GM21515 (cell line): ENCODE data around the gene APLP1.
"Not testable (repeated sequence)": the region's sequence is repeated elsewhere in the genome, so short reads cannot be mapped to it uniquely, and the experiment has no call there.

Experiments used
- ATAC-seq: cut with Tn5 transposase; IDR thresholded peaks from one replicate; pipeline ENCODE4 v1.9.1; 2021; ENCODE audit not compliant: unreplicated experiment

APLP1 gene

DNA sequence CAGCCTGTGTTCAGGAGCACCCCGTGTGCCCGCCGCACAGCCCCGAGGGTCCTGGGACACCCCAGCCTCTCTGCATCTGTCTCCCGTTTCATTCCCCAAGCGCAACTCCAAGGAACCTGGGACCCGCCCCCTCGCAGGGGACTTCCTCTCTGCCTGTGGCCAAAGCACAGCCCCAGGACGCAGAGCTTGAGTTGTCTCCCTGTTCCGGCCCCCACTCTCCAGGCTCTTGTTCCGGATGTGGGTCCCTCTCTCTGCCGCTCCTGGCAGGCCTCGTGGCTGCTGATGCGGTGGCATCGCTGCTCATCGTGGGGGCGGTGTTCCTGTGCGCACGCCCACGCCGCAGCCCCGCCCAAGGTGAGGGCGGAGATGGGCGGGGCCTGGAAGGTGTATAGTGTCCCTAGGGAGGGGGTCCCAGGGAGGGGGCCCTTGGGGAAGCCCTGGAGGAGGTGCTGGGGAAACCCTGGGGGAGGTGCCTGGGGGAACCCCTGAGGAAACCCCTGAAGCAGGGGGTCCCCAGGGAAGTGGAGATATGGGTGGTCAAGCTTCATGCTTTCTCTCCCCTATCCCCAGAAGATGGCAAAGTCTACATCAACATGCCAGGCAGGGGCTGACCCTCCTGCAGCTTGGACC is 35.3 kb downstream of the APLP1 start:
- ATAC-seq = peak; percentile 44

DNA sequence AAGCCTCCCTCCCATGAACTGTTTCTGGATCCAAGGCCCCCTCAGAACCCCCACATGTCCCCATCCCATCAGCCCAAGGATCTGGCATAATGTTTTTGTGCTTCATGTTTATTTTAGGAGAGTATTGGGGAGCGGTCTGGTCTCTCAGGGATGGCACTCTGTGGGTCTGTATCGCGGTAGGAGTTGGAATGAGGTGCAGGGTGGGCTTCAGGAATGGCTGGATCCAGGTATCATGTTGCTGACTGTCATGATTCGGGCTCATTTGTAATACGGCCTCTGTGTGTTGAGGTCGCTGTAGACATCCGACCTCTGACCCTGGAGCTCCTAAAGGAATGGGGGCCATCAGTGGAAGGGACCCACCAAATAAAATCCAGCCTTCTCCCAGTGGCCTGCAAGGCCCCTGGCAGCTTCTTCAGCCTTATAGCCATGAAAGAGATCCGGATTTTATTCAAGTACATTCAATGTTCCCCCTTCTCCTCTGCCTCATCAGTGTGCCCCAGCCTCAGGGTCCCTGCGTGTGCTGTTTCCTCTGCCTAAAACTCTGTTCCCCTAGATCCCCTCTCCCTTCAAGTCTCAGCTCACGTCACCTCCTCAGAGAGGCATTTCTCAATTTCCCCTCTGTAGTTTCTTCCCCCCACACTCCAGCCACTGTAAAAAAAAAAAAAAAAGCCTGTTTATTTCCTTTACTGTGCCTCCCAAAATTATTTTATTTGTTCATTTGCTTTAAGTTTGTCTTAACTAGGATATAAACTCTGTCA is 36.1 kb downstream of the APLP1 start:
- no peak for ATAC-seq

DNA sequence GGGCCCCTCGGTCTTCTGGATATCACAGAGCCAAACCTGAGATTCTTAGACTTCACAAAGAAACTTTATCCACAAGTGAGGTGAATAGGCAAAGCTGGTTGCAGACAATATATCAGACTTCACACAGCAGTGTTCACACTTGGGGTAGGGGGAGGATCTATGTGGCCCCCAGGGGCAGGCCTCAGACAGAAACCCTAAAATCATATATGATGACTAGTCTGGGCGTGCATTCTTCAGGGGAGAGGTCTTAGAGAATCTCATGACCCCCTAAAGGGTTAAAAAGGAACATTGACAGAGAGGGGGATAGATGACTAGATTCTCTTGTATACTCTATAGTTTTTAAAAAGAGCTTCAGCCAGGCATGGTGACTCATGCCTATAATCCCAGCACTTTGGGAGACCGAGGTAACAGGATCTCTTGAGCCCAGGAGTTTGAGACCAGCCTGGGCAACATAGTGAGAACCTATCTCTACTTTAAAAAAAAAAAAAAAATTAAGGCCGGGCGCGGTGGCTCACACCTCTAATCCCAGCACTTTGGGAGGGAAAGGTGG is 36.9 kb downstream of the APLP1 start:
- ATAC-seq = no peak

DNA sequence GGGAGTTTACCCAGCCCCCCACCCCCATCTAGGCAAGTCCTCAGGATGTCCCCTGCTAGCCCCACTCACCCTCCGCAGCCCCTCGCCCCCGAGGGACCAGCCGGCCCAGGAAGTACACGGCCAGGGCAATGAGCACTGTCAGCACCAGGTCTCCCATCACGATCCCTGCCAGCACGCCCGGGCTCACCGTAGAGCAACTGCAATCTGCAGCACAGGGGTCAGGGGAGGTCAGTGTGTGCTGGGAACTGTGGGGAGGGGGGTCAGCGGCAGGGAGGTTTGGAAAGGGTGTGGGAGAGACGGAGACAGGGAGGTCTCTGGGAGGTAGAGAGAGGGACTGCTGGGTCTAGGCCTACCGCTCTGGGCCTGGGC is 39.0 kb downstream of the APLP1 start:
- no peak for ATAC-seq

DNA sequence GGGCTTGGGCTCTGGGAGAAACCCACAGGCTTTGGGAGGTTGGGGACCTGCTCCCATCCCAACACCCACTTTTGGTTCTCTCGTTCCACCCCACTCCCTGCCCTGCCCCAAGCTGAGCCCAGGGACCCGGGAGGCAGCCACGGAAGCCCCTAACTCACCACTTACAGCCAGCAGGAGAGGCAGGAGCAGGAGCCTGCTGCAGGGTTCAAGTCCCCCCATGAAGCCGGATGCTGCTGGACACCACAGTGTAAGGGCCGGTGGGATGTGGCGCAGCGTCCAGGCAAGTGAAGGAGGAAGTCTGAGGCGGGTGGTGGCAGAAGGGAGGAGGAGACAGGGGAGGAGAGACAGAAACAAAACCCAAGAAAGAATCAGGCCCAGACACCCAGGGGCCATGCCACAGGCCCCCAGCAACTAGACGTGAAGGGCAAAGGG is 39.7 kb downstream of the APLP1 start, which contains the start of gene TYROBP:
Gene TYROBP, minus strand, starts transcription at position 286 of the 432 bp plus-strand sequence. Its CDS starts 67 bp downstream, at position 219.
- ATAC-seq = no peak

DNA sequence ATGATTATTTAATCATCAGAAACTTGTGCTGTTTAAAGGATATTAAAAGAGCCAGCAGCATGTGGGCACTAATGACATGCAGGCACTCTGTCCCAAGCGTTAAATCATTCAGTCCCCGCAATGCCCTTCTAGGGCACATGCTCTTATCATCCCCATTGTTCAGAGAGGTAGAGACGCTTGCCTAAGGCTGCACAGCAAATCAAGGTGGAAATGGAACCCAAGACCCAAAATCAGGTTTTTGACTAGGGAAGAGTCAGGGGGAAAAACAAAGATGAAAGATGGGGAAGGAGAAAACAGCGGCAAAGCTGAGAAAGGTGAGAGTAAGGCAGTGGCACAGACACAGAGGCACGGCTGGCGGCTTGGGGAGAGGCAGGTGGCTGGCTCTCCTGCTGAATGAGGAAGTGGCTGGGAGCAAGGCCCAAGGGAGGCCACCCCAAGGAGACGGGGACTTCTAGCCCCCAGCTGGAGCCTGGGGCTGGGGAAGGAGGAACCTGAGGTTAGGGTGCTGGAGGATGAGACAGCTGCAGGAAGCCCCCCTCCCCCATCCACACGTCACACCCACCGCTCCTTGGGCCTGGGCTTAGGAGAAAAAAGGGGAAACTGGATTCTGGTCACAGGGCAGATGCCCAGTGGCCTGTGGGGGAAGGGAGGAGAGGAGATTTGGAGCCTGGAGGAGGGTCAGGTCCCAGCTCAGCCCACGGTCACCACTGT is 40.8 kb downstream of the APLP1 start:
- ATAC-seq = no peak

DNA sequence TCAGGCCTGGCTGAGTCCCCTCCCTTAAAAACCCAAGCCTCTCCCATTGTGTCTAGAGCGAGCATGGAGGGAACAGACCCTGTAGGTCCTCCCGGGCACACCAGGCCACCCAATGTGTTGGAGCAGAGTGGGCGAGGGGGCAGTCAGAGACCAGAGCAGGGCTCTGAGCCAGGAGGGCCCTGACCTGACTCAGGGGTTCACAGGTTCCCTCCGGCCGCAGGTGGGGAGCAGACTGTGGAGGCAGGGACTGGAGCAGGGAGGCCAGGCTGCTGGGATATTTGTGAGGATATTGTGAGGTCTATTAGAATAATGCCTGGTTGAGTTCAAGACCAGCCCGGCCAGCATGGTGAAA is 41.3 kb downstream of the APLP1 start:
- ATAC-seq = no peak

DNA sequence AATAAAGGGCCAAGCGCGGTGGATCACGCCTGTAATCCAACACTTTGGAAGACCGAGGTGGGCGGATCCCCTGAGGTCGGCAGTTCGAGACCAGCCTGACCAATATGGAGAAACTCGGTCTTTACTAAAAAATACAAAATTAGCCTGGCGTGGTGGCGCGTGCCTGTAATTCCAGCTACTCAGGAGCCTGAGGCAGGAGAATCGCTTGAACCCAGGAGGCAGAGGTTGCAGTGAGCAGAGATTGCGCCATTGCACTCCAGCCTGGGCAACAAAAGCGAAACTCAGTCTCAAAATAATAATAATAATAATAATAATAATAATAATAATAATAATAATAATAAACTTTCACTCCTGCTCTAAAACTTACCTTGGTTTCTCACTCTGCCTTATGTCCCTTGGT is 42.0 kb downstream of the APLP1 start:
- ATAC-seq = not testable (repeated sequence)

DNA sequence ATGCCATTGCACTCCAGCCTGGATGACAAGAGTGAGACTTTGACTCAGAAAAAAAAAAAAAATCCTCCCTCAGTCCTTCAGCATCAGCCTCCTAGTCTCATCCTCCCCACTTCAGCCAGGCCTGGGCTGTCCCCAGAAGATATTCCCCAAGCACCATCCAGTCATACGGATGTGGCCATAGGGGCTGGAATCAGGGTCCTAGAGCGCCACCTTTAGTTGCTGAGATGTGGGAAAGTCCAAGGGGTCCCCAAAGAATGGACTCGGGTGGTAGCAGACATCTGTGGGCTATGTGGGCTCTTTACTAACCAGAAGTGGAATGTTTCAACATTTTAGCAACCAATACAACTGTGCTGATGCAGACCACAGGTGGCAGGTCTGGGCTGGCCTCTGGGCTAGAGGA is 42.8 kb downstream of the APLP1 start:
- ATAC-seq = no peak

DNA sequence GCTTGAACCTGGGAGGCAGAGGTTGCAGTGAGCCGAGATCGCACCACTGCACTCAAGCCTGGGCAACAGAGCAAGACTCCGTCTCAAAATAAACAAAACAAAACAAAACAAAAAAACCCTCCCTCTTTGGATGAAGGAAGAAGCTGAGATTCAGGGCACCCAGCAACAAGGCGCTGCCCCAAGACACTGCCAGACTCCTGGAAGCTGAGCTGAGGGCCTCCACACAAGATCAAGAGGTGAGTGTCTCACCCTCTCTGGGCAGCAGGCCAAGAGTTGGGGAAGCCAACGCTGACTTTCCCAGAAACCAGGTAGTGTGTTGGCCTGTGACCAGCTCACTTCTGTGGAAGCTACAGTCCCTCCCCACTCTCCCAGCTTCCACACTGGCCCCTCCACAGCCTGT is 43.4 kb downstream of the APLP1 start:
- ATAC-seq = no peak

DNA sequence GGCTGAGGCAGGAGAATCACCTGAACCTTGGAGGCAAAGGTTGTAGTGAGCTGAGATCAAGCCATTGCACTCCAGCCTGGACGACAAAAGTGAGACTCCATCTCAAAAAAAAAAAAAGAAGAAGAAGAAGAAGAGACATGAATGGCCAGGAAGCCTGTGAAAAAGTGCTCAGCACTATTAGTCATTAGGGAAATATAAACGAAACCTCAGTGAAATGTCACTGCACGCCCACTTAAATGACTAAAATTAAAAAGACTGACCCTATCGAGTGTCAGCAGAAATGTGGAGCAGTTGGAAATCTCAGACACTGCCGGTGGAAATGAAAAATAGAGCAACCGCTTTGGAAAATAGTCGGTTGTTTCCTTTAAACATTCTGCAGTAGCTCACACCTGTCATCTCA is 45.2 kb downstream of the APLP1 start:
- ATAC-seq = no peak

DNA sequence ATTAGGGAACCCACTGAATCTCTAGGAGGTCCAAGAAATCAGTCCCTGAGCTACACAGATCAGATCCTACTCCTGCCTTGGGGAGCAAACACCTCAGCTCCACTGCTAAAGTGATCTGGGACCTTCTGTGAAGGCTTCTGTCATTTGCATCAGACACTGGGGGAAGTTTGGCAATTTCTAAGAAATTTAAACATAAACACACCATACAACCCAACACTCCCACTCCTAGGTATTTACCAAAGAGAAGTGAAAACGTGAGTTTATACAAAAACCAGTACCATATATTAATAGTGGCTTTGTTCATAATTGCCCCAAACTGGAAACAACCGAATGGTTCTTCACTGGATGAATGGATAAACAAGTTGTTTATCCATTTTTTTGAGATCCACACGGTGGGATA is 47.1 kb downstream of the APLP1 start:
- no peak for ATAC-seq

DNA sequence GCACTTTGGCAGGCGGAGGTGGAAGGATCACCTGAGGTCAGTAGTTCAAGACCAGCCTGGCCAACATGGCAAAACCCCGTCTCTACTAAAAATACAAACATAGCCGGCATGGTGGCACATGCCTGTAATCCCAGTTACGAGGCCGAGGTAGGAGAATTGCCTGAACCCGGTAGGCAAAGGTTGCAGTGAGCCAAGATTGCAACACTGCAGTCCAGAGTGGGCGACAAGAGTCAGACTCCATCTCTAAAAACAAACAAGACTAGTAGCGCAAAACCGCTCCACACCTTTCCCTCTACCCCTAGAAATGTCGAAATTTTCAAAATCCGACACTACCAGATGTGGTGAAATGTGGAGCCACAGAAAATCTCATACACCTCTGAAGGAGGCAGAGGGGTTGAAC is 50.9 kb downstream of the APLP1 start:
- ATAC-seq = no peak

DNA sequence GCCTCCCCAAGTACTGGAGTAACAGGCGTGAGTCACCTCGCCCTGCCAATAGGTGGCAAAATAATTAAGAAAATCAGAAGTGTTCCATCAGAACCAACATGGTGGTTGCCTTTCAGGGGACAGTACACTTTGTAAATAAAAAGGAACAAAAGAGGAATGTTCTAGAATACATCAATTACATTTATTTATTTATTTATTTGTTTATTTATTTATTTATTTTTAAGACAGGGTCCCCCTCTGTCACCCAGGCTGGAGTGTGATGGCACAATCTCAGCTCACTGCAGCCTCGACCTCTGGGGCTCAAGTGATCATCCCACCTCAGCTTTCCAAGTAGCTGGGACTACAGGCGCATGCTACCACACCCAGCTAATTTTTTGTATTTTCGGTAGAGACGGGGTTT is 52.6 kb downstream of the APLP1 start:
- ATAC-seq = no peak

DNA sequence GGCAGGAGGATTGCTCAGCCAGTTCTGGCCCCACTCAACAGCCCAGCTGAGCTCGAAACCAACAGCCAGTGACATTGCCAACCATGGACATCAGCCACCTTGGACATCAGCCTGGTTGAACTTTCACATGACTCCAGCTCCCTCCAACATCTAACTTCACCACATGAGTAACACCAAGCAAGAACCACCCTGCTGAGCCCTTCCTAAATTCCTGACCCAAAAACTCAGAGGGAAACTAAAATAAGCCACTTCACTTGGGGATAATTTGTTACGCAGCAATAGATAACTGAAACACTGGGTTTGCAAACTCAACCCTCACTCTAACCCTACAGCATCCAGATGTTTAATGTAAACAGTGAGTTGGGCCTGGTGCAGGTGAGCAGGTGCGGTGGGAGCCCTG is 57.1 kb downstream of the APLP1 start:
- ATAC-seq = no peak

DNA sequence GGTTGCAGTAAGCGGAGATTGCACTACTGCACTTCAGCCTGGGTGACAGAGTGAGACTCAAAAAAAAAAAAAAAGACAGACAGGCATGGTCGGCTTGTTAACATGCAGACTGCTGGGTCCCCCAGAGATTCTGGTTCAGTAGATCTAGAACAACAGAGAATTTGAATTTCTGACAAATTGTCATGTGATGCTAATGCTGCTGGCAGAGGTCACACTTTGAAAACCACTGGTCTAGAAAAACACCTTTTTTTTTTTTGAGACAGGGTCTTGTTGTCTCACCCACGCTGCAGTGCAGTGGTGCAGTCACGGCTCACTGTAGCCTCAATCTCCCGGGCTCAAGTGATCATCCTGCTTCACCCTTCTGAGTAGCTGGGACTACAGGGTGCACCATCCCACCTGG is 60.1 kb downstream of the APLP1 start:
- no peak for ATAC-seq
